PC-3 (cell line): Measurements from ENCODE around the gene TMPRSS7. TPM values are rescaled to one million over a fixed set of nuclear protein-coding genes. Genes with fewer than 3 reads are reported as not detected.
A peak's percentile ranks its signal among the peaks of the same experiment; 100 is the strongest.

Experiments
- ATAC-seq: fragments of 200-7000 bp; cut with Tn5 transposase; 2 replicates; pipeline ENCODE4 v1.9.1; 2020; ENCODE audit warnings: mild to moderate bottlenecking, moderate library complexity
- BruUV-seq: library from RNA; stranded (reverse); fragments of 400-500 nt; replicated peaks from 2 replicates; lab custom pipeline; 2021; lab: Mats Ljungman, UMichigan
- CTCF ChIA-PET: fragments of 300-600 bp; sonication (Branson Sonifier 250); formaldehyde crosslinking; loops from one replicate; lab custom pipeline; 2022; ENCODE audit warnings: antibody characterized with exemption; lab: Charles Lee
- POLR2A ChIA-PET: fragments of 300-600 bp; sonication (Branson Sonifier 250); formaldehyde crosslinking; loops from one replicate; lab custom pipeline; 2022; ENCODE audit warnings: antibody characterized with exemption; ENCODE audit not compliant: unreplicated experiment; lab: Charles Lee
- DNase-seq: peaks from one replicate; pipeline ENCODE4 v3.0.0-alpha.2; 2015
- H2AFZ ChIP-seq: fragments of 300-600 bp; sonication (generic); 2 replicates; pipeline ENCODE4 v1.6.0; 2016; ENCODE audit warnings: antibody characterized with exemption, low read length
- H3F3A ChIP-seq: fragments of 300-600 bp; sonication (generic); one replicate; pipeline ENCODE4 v1.6.0; 2017; ENCODE audit warnings: antibody characterized with exemption, low read length, control low read depth, mild to moderate bottlenecking; ENCODE audit not compliant: unreplicated experiment
- H3K27ac ChIP-seq: fragments of 300-600 bp; sonication (generic); 2 replicates; pipeline ENCODE4 v1.5.1; 2016; ENCODE audit warnings: mild to moderate bottlenecking, low read length
- H3K27me3 ChIP-seq: fragments of 300-600 bp; sonication (generic); 2 replicates; pipeline ENCODE4 v1.6.1; 2016; ENCODE audit warnings: low read length, mixed read lengths
- H3K36me3 ChIP-seq: fragments of 300-600 bp; sonication (generic); 2 replicates; pipeline ENCODE4 v1.6.1; 2016; ENCODE audit warnings: low read depth, mixed run types, low read length, mixed read lengths
- H3K4me1 ChIP-seq: fragments of 300-600 bp; sonication (generic); 2 replicates; pipeline ENCODE4 v1.5.1; 2016; ENCODE audit warnings: low read length; ENCODE audit not compliant: insufficient read depth
- H3K4me2 ChIP-seq: fragments of 300-600 bp; sonication (generic); 2 replicates; pipeline ENCODE4 v1.6.0; 2016; ENCODE audit warnings: low read length
- H3K4me3 ChIP-seq: fragments of 300-600 bp; sonication (generic); 2 replicates; pipeline ENCODE4 v1.5.1; 2016; ENCODE audit warnings: mild to moderate bottlenecking, low read length, mixed read lengths
- H3K79me2 ChIP-seq: fragments of 300-600 bp; sonication (generic); 2 replicates; pipeline ENCODE4 v1.6.1; 2017; ENCODE audit warnings: low read length, mixed read lengths
- H3K9ac ChIP-seq: fragments of 300-600 bp; sonication (generic); 2 replicates; pipeline ENCODE4 v1.6.0; 2016; ENCODE audit warnings: mild to moderate bottlenecking, low read length
- H3K9me2 ChIP-seq: fragments of 300-600 bp; sonication (generic); replicated peaks from 2 replicates; pipeline ENCODE4 v1.6.1; 2016; ENCODE audit warnings: mixed run types, low read length, mixed read lengths
- H3K9me3 ChIP-seq: fragments of 300-600 bp; sonication (generic); 2 replicates; pipeline ENCODE4 v1.6.1; 2016; ENCODE audit warnings: low read length, mixed read lengths
- H4K20me1 ChIP-seq: fragments of 300-600 bp; sonication (generic); 2 replicates; pipeline ENCODE4 v1.6.1; 2016; ENCODE audit warnings: low read length, mixed read lengths
- EZH2 ChIP-seq: fragments of 300-600 bp; sonication (generic); IDR thresholded peaks from one replicate; pipeline ENCODE4 v1.6.1; 2017; ENCODE audit warnings: antibody characterized with exemption, mild to moderate bottlenecking, low read length; ENCODE audit not compliant: unreplicated experiment
- EZH2phosphoT487 ChIP-seq: fragments of 300-600 bp; sonication (generic); IDR thresholded peaks from 2 replicates; pipeline ENCODE4 v1.6.1; 2018; ENCODE audit warnings: mild to moderate bottlenecking, antibody characterized with exemption, low read length, borderline replicate concordance
- intact Hi-C: fragments of 100-400 bp; cut with micrococcal nuclease; formaldehyde crosslinking; loops from 2 replicates; pipeline ENCODE4 v1.9.0; 2023
- total RNA-seq: library from RNA; depleted of rRNA; stranded (reverse); fragments of >200 nt; gene quantifications from 2 replicates; pipeline ENCODE4 v1.2.3, GENCODE V29; 2014
- TF ChIP-seq, protein P1 (sequence below): fragments of 300-600 bp; sonication (generic); conservative IDR thresholded peaks from 2 replicates; pipeline ENCODE4 v1.5.1; 2017; ENCODE audit warnings: antibody characterized with exemption, low read depth, mild to moderate bottlenecking, low read length

The TMPRSS7 gene
- total RNA-seq, 1 experiment from 2014 or later = 0.33 TPM

DNA sequence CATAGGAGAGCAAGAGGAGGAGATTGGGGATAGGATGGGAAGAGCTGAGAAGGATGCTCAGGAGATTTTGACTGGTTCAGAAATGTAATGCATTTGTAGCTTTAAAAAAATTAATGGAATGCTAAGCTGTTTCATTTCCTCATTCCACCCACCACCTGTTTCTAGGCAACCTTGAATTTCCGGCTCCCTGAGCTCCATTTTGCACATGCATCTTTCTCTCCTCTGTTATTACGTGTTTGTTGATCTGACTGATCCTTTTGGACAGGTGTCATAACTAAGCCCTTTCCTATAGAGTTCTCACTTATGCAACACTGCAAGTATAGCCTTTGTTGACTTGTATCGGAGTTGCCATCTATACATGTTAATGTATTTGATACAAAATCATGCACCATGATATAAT is 4.3 kb downstream of the TMPRSS7 start:
- TF ChIP-seq EZH2 (no peak), EZH2phosphoT487 (no peak)
- TF ChIP-seq, protein P1, sequence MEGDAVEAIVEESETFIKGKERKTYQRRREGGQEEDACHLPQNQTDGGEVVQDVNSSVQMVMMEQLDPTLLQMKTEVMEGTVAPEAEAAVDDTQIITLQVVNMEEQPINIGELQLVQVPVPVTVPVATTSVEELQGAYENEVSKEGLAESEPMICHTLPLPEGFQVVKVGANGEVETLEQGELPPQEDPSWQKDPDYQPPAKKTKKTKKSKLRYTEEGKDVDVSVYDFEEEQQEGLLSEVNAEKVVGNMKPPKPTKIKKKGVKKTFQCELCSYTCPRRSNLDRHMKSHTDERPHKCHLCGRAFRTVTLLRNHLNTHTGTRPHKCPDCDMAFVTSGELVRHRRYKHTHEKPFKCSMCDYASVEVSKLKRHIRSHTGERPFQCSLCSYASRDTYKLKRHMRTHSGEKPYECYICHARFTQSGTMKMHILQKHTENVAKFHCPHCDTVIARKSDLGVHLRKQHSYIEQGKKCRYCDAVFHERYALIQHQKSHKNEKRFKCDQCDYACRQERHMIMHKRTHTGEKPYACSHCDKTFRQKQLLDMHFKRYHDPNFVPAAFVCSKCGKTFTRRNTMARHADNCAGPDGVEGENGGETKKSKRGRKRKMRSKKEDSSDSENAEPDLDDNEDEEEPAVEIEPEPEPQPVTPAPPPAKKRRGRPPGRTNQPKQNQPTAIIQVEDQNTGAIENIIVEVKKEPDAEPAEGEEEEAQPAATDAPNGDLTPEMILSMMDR = no peak
- H2AFZ ChIP-seq = no peak overlapping the region
- intact Hi-C loops = no loop called here
- H3K79me2 ChIP-seq = no peaks in the 10 kb centered on the region
- no peak overlapping the region for H3K27ac ChIP-seq
- H3K9me3 ChIP-seq = no peaks in the 10 kb centered on the region
- ChIA-PET CTCF (no interaction called here), POLR2A (interaction anchor here (0.6 kb wide), 2 partner anchors 47 to 657 kb away, joined by 3 to 4 read pairs; partner anchors contain the start of gene C3orf52)
- peaks cover 11% of the 10 kb centered on the region for H3K4me1 ChIP-seq
- DNase-seq = peak; percentile 17
- no peaks in the 10 kb centered on the region for H3K9me2 ChIP-seq
- no TSS peak for BruUV-seq
- no peaks in the 10 kb centered on the region for H4K20me1 ChIP-seq
- no peak overlapping the region for H3K4me2 ChIP-seq
- no peaks in the 10 kb centered on the region for H3F3A ChIP-seq
- no peak overlapping the region for H3K4me3 ChIP-seq
- H3K36me3 ChIP-seq = no peaks in the 10 kb centered on the region
- no peak for ATAC-seq
- no peaks in the 10 kb centered on the region for H3K27me3 ChIP-seq
- no peak overlapping the region for H3K9ac ChIP-seq

DNA sequence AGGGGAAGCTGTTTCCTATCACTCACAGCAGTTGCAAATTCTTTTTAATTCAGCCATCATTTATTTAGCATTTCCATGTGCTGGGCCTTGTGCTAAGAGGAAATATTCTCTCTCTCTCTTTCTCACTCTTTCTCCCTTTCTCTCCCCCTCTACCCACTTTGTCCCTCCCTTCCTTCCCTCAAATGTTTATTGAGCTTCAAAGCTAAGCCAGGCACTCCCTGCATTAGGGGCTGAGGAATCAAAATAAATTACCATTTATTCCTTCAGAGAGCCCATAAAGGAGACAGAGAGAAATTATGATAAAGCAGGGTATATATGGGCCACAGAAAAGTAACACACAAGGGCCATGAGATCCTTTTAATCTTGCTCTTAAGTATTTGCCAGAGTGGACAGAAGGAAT is 6.8 kb downstream of the TMPRSS7 start:
- CTCF ChIA-PET = no interaction called here
- Histone ChIP-seq H4K20me1 (no peaks in the 10 kb centered on the region), H3K36me3 (no peaks in the 10 kb centered on the region), H3K4me3 (no peak overlapping the region), H2AFZ (0 out of 2 replicates have a peak overlapping the region, but pooled peaks have one; percentile 12), H3K9me2 (no peaks in the 10 kb centered on the region), H3K27ac (no peak overlapping the region), H3K79me2 (no peaks in the 10 kb centered on the region), H3K4me1 (peaks cover 11% of the 10 kb centered on the region), H3K9ac (no peak overlapping the region), H3K27me3 (no peaks in the 10 kb centered on the region), H3K9me3 (no peaks in the 10 kb centered on the region), H3K4me2 (no peak overlapping the region), H3F3A (no peaks in the 10 kb centered on the region)
- TF ChIP-seq EZH2phosphoT487 (no peak), EZH2 (no peak)
- TF ChIP-seq, protein P1 = no peak
- DNase-seq (no peak), ATAC-seq (no peak)
- POLR2A ChIA-PET = no interaction called here
- BruUV-seq = no TSS peak
- intact Hi-C loops = no loop called here

DNA sequence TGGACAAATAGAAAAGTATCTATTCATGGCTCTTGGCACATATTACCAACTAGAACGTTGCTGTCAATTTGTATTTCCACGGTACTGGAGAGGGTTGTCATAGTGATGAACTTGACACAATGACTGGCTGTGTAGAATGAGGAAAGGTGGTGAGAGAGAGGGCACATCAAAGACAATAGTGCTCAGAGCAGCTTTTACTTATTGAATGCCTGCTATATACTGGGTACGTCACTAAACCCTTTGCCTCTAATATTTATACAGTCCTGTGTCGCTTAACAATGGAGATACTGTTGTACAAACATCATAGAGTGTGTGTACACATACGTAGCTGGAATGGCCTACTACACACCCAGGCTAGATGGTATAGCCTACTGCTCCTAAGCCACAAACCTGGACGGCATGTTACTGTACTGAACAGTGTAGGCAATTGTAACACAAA is 8.3 kb downstream of the TMPRSS7 start:
- H4K20me1 ChIP-seq = no peaks in the 10 kb centered on the region
- H3K27ac ChIP-seq = no peak overlapping the region
- H3K27me3 ChIP-seq = no peaks in the 10 kb centered on the region
- no peaks in the 10 kb centered on the region for H3K9me3 ChIP-seq
- H3F3A ChIP-seq = no peaks in the 10 kb centered on the region
- no TSS peak for BruUV-seq
- no peak overlapping the region for H3K9ac ChIP-seq
- intact Hi-C loops = loop anchor here (1.0 kb wide), 2 partner anchors 32 to 54 kb away; no protein-coding TSS in a partner anchor
- no peak; the same call in none of the 2 replicates for ATAC-seq
- no peaks in the 10 kb centered on the region for H3K36me3 ChIP-seq
- peaks cover 19% of the 10 kb centered on the region for H3K4me1 ChIP-seq
- no peak overlapping the region for H3K4me2 ChIP-seq
- ChIA-PET POLR2A (no interaction called here), CTCF (interaction anchor here (0.5 to 2.6 kb wide), 9 partner anchors 29 to 809 kb away, joined by 3 to 17 read pairs (median 4); partner anchors contain the start of gene ABHD10)
- TF ChIP-seq EZH2 (no peak), EZH2phosphoT487 (no peak)
- TF ChIP-seq, protein P1 = no peak
- H3K4me3 ChIP-seq = no peak overlapping the region
- peak overlapping the region; percentile 76 for H2AFZ ChIP-seq
- no peaks in the 10 kb centered on the region for H3K79me2 ChIP-seq
- peak; percentile 18 for DNase-seq
- no peaks in the 10 kb centered on the region for H3K9me2 ChIP-seq
